Activated effector memory CD4-positive, alpha-beta T cell treated with anti-CD3 and anti-CD28 coated beads, Interleukin-2, amount 50 U/mL, for 16 hours (primary cell): ENCODE results near the gene ZMYND19.
"Not testable (repeated sequence)": the region's sequence is repeated elsewhere in the genome, so short reads cannot be mapped to it uniquely, and the experiment has no call there.

ENCODE experiments used
- DNase-seq: peaks from one replicate; pipeline ENCODE4 v3.0.0-alpha.2; 2020

ZMYND19 gene

DNA sequence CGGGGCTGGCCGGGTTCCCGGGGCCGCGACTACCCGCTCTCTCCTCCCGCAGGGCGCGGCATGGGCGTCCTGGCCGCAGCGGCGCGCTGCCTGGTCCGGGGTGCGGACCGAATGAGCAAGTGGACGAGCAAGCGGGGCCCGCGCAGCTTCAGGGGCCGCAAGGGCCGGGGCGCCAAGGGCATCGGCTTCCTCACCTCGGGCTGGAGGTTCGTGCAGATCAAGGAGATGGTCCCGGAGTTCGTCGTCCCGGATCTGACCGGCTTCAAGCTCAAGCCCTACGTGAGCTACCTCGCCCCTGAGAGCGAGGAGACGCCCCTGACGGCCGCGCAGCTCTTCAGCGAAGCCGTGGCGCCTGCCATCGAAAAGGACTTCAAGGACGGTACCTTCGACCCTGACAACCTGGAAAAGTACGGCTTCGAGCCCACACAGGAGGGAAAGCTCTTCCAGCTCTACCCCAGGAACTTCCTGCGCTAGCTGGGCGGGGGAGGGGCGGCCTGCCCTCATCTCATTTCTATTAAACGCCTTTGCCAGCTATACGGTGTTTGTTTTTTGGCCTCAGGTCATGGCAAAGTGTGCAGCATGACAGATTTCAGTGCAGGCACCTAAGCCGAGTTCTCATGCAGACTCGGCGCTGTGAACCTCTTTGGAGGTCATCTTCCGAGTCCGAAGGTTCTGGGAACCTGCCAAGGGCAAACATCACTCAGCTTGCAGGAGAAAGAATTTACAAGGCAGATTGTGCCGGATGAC is 38.1 kb downstream of the ZMYND19 start:
- no peak for DNase-seq

DNA sequence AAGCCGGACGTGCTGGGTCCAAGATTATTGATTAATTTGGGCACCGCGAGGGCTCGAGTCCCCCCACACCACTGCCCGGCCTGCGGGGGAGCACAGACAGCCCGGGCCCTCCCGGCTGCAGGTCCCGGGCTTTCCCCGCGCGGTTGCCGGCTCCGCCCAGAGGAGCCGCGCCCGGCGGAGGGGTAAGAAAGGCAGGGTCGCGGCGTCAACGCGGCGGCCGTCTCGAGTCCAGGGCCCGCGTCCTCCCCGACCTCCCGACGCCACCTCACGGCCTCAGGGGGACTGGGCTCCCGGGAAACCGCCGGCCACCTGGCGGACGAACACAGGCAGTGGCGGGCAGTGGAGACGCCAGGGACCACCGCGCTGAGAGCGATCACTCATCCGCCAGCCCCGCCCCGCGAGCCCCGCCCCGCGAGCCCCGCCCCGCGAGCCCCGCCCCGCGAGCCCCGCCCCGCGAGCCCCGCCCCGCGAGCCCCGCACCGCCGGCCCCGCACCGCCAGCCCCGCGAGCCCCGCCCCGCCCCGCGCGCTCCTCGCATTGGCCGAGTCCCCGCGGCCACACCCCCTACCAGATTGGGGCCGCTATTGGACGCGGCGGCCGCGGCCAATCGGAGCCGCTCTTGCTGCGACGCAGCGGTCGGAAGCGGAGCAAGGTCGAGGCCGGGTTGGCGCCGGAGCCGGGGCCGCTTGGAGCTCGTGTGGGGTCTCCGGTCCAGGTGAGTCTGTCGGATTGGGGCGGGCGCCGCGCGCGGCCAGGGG is 38.9 kb downstream of the ZMYND19 start, which contains the start of gene MRPL41:
Gene MRPL41 (plus strand): TSS at position 616 of the 758 bp plus-strand sequence. CDS start 203 bp downstream, outside the sequence.
- peak; percentile 96 for DNase-seq

- DNase-seq, result not testable (repeated sequence)
These were observed 39.4 kb downstream of the ZMYND19 start for GRCh38 chr9:137550958-137551263.

DNA sequence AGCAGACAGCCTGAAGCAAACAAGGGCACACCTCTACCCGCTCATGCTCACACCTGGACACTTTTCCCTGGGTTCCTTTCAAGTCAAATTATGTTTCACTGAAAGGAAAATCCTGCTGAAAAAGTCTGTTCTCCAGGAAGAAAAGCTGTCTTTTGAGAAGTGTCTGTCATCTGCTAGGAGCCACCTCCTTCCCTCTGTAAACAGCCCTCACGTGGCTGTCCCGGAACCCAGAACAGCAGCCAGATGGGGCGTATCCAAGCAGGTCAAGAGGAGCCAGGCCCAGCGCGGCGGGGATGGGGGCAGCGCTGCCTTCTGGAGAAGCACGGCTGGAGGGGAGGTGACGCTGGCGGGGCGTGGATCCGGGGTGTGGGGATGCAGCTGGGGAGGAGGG is 40.1 kb downstream of the ZMYND19 start, which contains the start of gene PNPLA7:
Gene PNPLA7 (minus strand): TSS at position 172 of the 391 bp plus-strand sequence. CDS start 205 bp downstream, outside the sequence.
- DNase-seq, result peak; percentile 84

GRCh38 chr9:137547687-137548543 is 42.4 kb downstream of the ZMYND19 start:
- no peak for DNase-seq

DNA sequence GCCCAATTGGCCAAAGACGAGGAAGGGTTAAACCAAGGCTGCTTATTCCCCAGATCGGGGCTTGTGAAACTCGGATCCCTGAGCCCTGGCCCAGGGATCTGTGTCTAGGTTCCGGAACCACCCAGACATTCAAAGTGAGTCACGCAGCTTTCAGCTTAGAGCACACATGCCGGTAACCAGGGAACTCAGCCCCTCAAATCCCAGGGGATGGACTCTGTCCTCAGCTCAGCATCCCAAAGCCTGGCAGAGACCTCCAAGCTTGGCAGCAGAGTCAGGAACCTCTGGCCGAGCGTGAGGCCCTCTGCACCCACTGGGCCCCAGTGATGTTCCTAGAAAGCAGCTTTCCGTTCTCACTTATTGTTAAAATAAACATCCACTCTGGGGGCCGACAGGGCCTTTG is 45.2 kb downstream of the ZMYND19 start:
- DNase-seq, result no peak

GRCh38 chr9:137544176-137544760 is 46.0 kb downstream of the ZMYND19 start:
- no peak for DNase-seq

DNA sequence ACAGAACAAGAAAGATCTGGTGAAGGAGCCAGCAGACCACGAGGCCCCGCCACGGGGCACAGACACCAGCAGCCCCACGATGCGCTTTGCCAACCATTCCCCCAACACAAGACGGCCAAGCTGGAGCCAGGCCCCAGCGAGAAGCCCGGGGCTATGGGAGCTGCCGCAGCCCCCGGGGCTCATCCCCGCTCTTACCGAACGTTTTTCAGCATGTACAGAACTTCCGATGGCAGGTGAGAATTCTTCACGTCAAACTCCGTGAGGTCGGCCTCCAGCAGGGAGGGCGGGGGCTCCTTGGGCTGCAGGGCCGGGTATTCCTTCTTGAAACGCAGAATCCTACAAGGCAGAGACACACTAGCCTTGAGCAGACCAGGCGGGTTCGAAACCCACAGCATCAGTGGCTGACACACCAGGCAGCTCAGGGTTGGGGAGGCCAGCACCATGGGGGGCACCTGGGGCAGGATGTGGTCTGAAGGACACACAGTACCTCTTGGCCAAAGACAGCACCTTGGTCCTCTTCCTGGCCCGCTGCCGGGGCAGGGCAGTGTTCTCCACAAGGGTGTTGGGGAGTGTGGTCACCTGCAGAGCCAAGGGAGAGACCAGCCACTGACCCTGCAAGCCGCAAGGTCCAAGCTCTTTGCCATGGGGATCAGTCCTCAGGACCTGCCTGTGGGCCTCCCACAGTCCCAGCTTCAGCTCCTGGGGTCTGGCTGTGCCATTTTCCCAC is 46.9 kb downstream of the ZMYND19 start:
- no peak for DNase-seq

- DNase-seq, result no peak
These were observed 47.8 kb downstream of the ZMYND19 start for GRCh38 chr9:137542486-137542885.

GRCh38 chr9:137540536-137540935 is 49.8 kb downstream of the ZMYND19 start:
- DNase-seq, result no peak

DNA sequence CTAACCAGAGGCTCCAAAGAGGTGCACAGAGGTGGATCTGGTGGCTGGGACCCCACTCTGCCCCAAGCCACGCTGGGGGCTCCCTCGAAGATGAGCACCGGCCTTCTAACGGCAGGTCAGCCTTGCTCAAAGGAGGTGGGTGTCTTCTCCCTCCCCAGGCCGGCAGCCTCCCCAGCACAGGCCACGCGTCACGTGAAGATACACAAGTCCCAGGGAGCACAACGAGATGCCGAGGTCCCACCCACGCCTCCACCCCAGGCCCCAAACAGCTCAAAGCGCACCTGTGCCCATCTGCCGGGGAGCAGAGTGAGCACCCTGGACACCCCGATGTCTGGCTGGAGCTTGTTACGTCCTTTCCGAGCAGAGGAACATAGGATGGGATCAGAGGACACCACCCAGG is 52.3 kb downstream of the ZMYND19 start:
- DNase-seq, result no peak

- DNase-seq, result not testable (repeated sequence)
These were observed 53.6 kb downstream of the ZMYND19 start for GRCh38 chr9:137536594-137537131.

- DNase-seq, result no peak
These were observed 55.2 kb downstream of the ZMYND19 start for GRCh38 chr9:137535120-137535428.

GRCh38 chr9:137534256-137535119 is 55.8 kb downstream of the ZMYND19 start:
- no peak for DNase-seq

GRCh38 chr9:137532891-137533468 is 57.3 kb downstream of the ZMYND19 start:
- not testable (repeated sequence) for DNase-seq
